GM18502 (cell line): ENCODE measurements around the gene PARS2.

ENCODE experiments used
- ATAC-seq: cut with Tn5 transposase; IDR thresholded peaks from one replicate; pipeline ENCODE4 v1.9.1; 2021; ENCODE audit warnings: mild to moderate bottlenecking; ENCODE audit not compliant: unreplicated experiment, poor library complexity

Gene PARS2

GRCh38 chr1:54800041-54800898 lies 35.9 kb upstream of the PARS2 start:
- no peak for ATAC-seq

GRCh38 chr1:54798769-54799641 lies 34.7 kb upstream of the PARS2 start:
- peak; percentile 48 for ATAC-seq

GRCh38 chr1:54798206-54798605 lies 33.9 kb upstream of the PARS2 start:
- ATAC-seq, result no peak

GRCh38 chr1:54796902-54797301 lies 32.6 kb upstream of the PARS2 start:
- ATAC-seq, result no peak

GRCh38 chr1:54795841-54796468 lies 31.6 kb upstream of the PARS2 start:
- ATAC-seq, result no peak

GRCh38 chr1:54795356-54795665 lies 31.0 kb upstream of the PARS2 start:
- ATAC-seq, result no peak

- ATAC-seq, result no peak
Observed at GRCh38 chr1:54794451-54795355, 30.4 kb upstream of the PARS2 start.

- no peak for ATAC-seq
Observed at GRCh38 chr1:54792686-54793282, 28.5 kb upstream of the PARS2 start.

- no peak for ATAC-seq
Observed at GRCh38 chr1:54791880-54792522, 27.7 kb upstream of the PARS2 start.

- no peak for ATAC-seq
Observed at GRCh38 chr1:54788459-54788858, 24.1 kb upstream of the PARS2 start.

GRCh38 chr1:54787604-54788003 lies 23.3 kb upstream of the PARS2 start:
- no peak for ATAC-seq

- ATAC-seq, result no peak
Observed at GRCh38 chr1:54786778-54787177, 22.5 kb upstream of the PARS2 start.

- no peak for ATAC-seq
Observed at GRCh38 chr1:54784066-54784465, 19.7 kb upstream of the PARS2 start.

GRCh38 chr1:54782588-54782987 lies 18.3 kb upstream of the PARS2 start:
- no peak for ATAC-seq

- ATAC-seq, result no peak
Observed at GRCh38 chr1:54782156-54782555, 17.8 kb upstream of the PARS2 start.

GRCh38 chr1:54781023-54781723 lies 16.9 kb upstream of the PARS2 start:
- no peak for ATAC-seq

- no peak for ATAC-seq
Observed at GRCh38 chr1:54777431-54777830, 13.1 kb upstream of the PARS2 start.

- ATAC-seq, result no peak
Observed at GRCh38 chr1:54777011-54777410, 12.7 kb upstream of the PARS2 start.
